ENCODE data around the gene SRRT.

The SRRT gene

GRCh38 chr7:100893318-100893895 is 18.5 kb downstream of the SRRT start:
- H3K27ac ChIP-seq, result no peak overlapping the region
- DNase-seq (ENCODE audit: low spot score), result no peak
- TF ChIP-seq CTCF (conservative IDR thresholded peaks at IDR 0.05; ENCODE audit: low read depth), result no peak
- POLR2A ChIA-PET (ENCODE audit: low non-redundant PET), result no interaction called here
- CTCF ChIA-PET, result interaction anchor here (0.6 to 2.2 kb wide), 4 partner anchors 165 to 324 kb away, joined by 3 to 19 read pairs (median 6); partner anchors contain the start of gene TRIM56

- DNase-seq (ENCODE audit: low spot score), result no peak
- no peak for TF ChIP-seq CTCF (conservative IDR thresholded peaks at IDR 0.05; ENCODE audit: low read depth)
- CTCF ChIA-PET, result interaction anchor here (0.5 to 2.2 kb wide), 21 partner anchors 10 to 398 kb away, joined by 3 to 19 read pairs (median 4); partner anchors contain the start of genes MOGAT3, SRRT and TRIM56
- POLR2A ChIA-PET (ENCODE audit: low non-redundant PET), result no interaction called here
- H3K27ac ChIP-seq, result no peak overlapping the region
Observed at GRCh38 chr7:100893910-100894721, 19.2 kb downstream of the SRRT start.

GRCh38 chr7:100894860-100895700 is 20.2 kb downstream of the SRRT start:
- peak; percentile 95 for TF ChIP-seq CTCF (conservative IDR thresholded peaks at IDR 0.05; ENCODE audit: low read depth)
- ChIA-PET CTCF (interaction anchor here (0.5 to 2.2 kb wide), 23 partner anchors 9 to 397 kb away, joined by 3 to 19 read pairs (median 5); partner anchors contain the start of genes MOGAT3, SRRT and TRIM56), POLR2A (ENCODE audit: low non-redundant PET) (no interaction called here)
- no peak for DNase-seq (ENCODE audit: low spot score)
- H3K27ac ChIP-seq, result no peak overlapping the region

- ChIA-PET POLR2A (ENCODE audit: low non-redundant PET) (no interaction called here), CTCF (interaction anchor here (0.5 to 1.9 kb wide), 7 partner anchors 14 to 305 kb away, joined by 3 to 6 read pairs (median 4); partner anchors contain the start of gene MOGAT3)
- DNase-seq (ENCODE audit: low spot score), result no peak
Observed at GRCh38 chr7:100895701-100895955, 20.7 kb downstream of the SRRT start, which contains the start of gene ACHE. Gene ACHE, minus strand, starts transcription at chr7:100895888. Its CDS starts 1,656 bp downstream, at chr7:100894232.

GRCh38 chr7:100895956-100896731 is 21.2 kb downstream of the SRRT start:
- ChIA-PET POLR2A (ENCODE audit: low non-redundant PET) (no interaction called here), CTCF (interaction anchor here (0.6 to 1.6 kb wide), 5 partner anchors 14 to 304 kb away, joined by 3 to 5 read pairs (median 4); partner anchors contain the start of gene MOGAT3)
- no peak overlapping the region for H3K27ac ChIP-seq
- TF ChIP-seq CTCF (conservative IDR thresholded peaks at IDR 0.05; ENCODE audit: low read depth), result no peak
- no peak for DNase-seq (ENCODE audit: low spot score)

More at GRCh38 chr7:100895701-100895955, 20.7 kb downstream of the SRRT start, which contains the start of gene ACHE:
- no peak within 1 kb of the TSS for H3K27ac ChIP-seq
- no peak for TF ChIP-seq CTCF (conservative IDR thresholded peaks at IDR 0.05; ENCODE audit: low read depth)

Data from RWPE1 (cell line).